Measurements from ENCODE around the gene GPX4.

Gene GPX4

GRCh38 chr19:1067341-1067957, 36.3 kb upstream of the GPX4 start:
- no peaks in the 10 kb centered on the region for H3K9me3 Mint-ChIP-seq
- no peaks in the 10 kb centered on the region for H3K36me3 Mint-ChIP-seq (ENCODE audit: low read depth)
- TF ChIP-seq CTCF (IDR thresholded peaks at IDR 0.05), result no peak
- H3K27ac Mint-ChIP-seq, result no peak overlapping the region
- peak overlapping the region; percentile 62 for H3K4me3 Mint-ChIP-seq
- H3K4me1 Mint-ChIP-seq, result peaks cover 27% of the 10 kb centered on the region
- H3K27me3 Mint-ChIP-seq (ENCODE audit: low read depth, poor library complexity), result peaks cover 83% of the 10 kb centered on the region
- no peak for DNase-seq

- no peak for DNase-seq
- no peak for TF ChIP-seq CTCF (IDR thresholded peaks at IDR 0.05)
- no peak overlapping the region for H3K27ac Mint-ChIP-seq
- peak overlapping the region; percentile 62 for H3K4me3 Mint-ChIP-seq
- H3K36me3 Mint-ChIP-seq (ENCODE audit: low read depth), result no peaks in the 10 kb centered on the region
- no peaks in the 10 kb centered on the region for H3K9me3 Mint-ChIP-seq
- H3K27me3 Mint-ChIP-seq (ENCODE audit: low read depth, poor library complexity), result peaks cover 88% of the 10 kb centered on the region
- H3K4me1 Mint-ChIP-seq, result peaks cover 25% of the 10 kb centered on the region
Measured at GRCh38 chr19:1068009-1069001, 35.5 kb upstream of the GPX4 start.

- Mint-ChIP-seq H3K4me3 (peak overlapping the region; percentile 43), H3K9me3 (no peaks in the 10 kb centered on the region), H3K4me1 (peaks cover 25% of the 10 kb centered on the region), H3K27ac (no peak overlapping the region), H3K36me3 (ENCODE audit: low read depth) (no peaks in the 10 kb centered on the region), H3K27me3 (ENCODE audit: low read depth, poor library complexity) (peaks cover 81% of the 10 kb centered on the region)
- no peak for DNase-seq
- TF ChIP-seq CTCF (IDR thresholded peaks at IDR 0.05), result no peak
Measured at GRCh38 chr19:1069009-1069779, 34.6 kb upstream of the GPX4 start.

GRCh38 chr19:1070576-1070930, 33.2 kb upstream of the GPX4 start:
- DNase-seq, result no peak
- peaks cover 22% of the 10 kb centered on the region for H3K4me1 Mint-ChIP-seq
- H3K27ac Mint-ChIP-seq, result no peak overlapping the region
- H3K36me3 Mint-ChIP-seq (ENCODE audit: low read depth), result peaks cover under 1% of the 10 kb centered on the region
- H3K4me3 Mint-ChIP-seq, result no peak overlapping the region
- H3K27me3 Mint-ChIP-seq (ENCODE audit: low read depth, poor library complexity), result peaks cover 67% of the 10 kb centered on the region
- no peaks in the 10 kb centered on the region for H3K9me3 Mint-ChIP-seq
- no peak for TF ChIP-seq CTCF (IDR thresholded peaks at IDR 0.05)

- H3K4me3 Mint-ChIP-seq, result peak overlapping the region; percentile 82
- no peaks in the 10 kb centered on the region for H3K9me3 Mint-ChIP-seq
- no peak overlapping the region for H3K27ac Mint-ChIP-seq
- no peak for TF ChIP-seq CTCF (IDR thresholded peaks at IDR 0.05)
- peak; percentile 73 for DNase-seq
- H3K4me1 Mint-ChIP-seq, result peaks cover 20% of the 10 kb centered on the region
- H3K36me3 Mint-ChIP-seq (ENCODE audit: low read depth), result peaks cover 6% of the 10 kb centered on the region
- peaks cover 61% of the 10 kb centered on the region for H3K27me3 Mint-ChIP-seq (ENCODE audit: low read depth, poor library complexity)
Measured at GRCh38 chr19:1070931-1071791, 32.6 kb upstream of the GPX4 start.

All from nephron progenitor cell (in vitro differentiated cells).